Thyroid gland (tissue), 4 donors: ENCODE results near the gene JAKMIP2.

Source experiments
- CTCF ChIP-seq, 6 experiments: fragments of 200-600 bp in 3 of 6; fragments of 450-650 bp in 3 of 6; sonication (generic) in 3 of 6; IDR thresholded peaks; one replicate each; pipeline ENCODE4 v1.5.1; 2016 to 2019; ENCODE audit warnings: antibody characterized with exemption in 6 of 6, mild to moderate bottlenecking in 2 of 6, inconsistent platforms in 1 of 6, moderate library complexity in 1 of 6
- POLR2A ChIP-seq, 2 donors: fragments of 450-650 bp; IDR thresholded peaks; one replicate each; pipeline ENCODE4 v1.6.1; 2017; ENCODE audit warnings: antibody characterized with exemption in 2 of 2, mild to moderate bottlenecking in 2 of 2, moderate library complexity in 1 of 2

- TF ChIP-seq POLR2A (IDR thresholded peaks at IDR 0.05) (no peak), CTCF (IDR thresholded peaks at IDR 0.05) (no peak)
Observed at GRCh38 chr5:147619281-147619878, 163.1 kb downstream of the JAKMIP2 start.
